ENCODE measurements around the gene HSPA12B. TPM values are rescaled to one million over a fixed set of nuclear protein-coding genes. Genes with fewer than 3 reads are reported as not detected.

The HSPA12B gene
- total and polyA plus RNA-seq, 2 of the 8 experiments (the other 6 are each of a cell fraction or from before 2014, with no cell fraction given), result 2.2 to 4.3 TPM

- 88% methylated on average over 16 of the region's 16 CpGs; no CpG with 5 or more reads in 1 of the 2 experiments for WGBS, 2 experiments (ENCODE audit: extremely low coverage in 1 of 2, insufficient coverage in 1 of 2, insufficient read length in 1 of 2, insufficient replicate concordance in 2 of 2, low coverage in 1 of 2, low lambda C conversion rate in 2 of 2, missing lambda C conversion rate in 1 of 2)
- H2BK12ac ChIP-seq (ENCODE audit: low read depth, low read length), result no peak overlapping the region
- peaks cover 25% of the 10 kb centered on the region for H3K23me2 ChIP-seq (ENCODE audit: low read depth, low read length)
- H3K27me3 ChIP-seq (replicated peaks in 1 of 4; ENCODE audit: control insufficient read depth in 3 of 4, extremely low read depth in 1 of 4, insufficient read depth in 3 of 4, low read length in 3 of 4), result peaks cover 4 to 26% (median 22%) of the 10 kb centered on the region in 4 experiments
- no peak overlapping the region for H2AFZ ChIP-seq (ENCODE audit: low read length)
- no peak overlapping the region for H3K9ac ChIP-seq (replicated peaks in 1 of 4; ENCODE audit: extremely low read depth in 1 of 4, low read depth in 3 of 4, low read length in 3 of 4)
- no peaks in the 10 kb centered on the region; a peak in 1 of 8 replicates for H3K36me3 ChIP-seq (ENCODE audit: control insufficient read depth in 2 of 4, insufficient read depth in 4 of 4, low read length in 3 of 4)
- H3K79me2 ChIP-seq (ENCODE audit: control insufficient read depth in 1 of 2, insufficient read depth in 2 of 2, low read length in 2 of 2), result no peaks in the 10 kb centered on the region
- no peak overlapping the region for H4K8ac ChIP-seq (ENCODE audit: extremely low read depth, insufficient read depth, low read length)
- no peaks in the 10 kb centered on the region for H3K9me3 ChIP-seq (ENCODE audit: insufficient read depth in 2 of 2, low read depth in 1 of 2, low read length in 1 of 2)
- no peak overlapping the region for H3K4me2 ChIP-seq (ENCODE audit: insufficient read depth in 1 of 2, low read depth in 2 of 2, low read length in 2 of 2)
- no peak overlapping the region for H3K18ac ChIP-seq (ENCODE audit: extremely low read depth, low read length)
- FAIRE-seq, result no peak
- H3K56ac ChIP-seq (replicated peaks; ENCODE audit: insufficient read length, low read depth, low read length), result no peak overlapping the region
- 0 out of 2 replicates have a peak overlapping the region, but pooled peaks have one; percentile 10 for H2AK5ac ChIP-seq (ENCODE audit: low read depth, low read length)
- H2BK15ac ChIP-seq (ENCODE audit: low read length), result no peak overlapping the region
- H4K91ac ChIP-seq (replicated peaks; ENCODE audit: insufficient read length, low read length), result no peak overlapping the region
- H4K20me1 ChIP-seq (replicated peaks in 1 of 2; ENCODE audit: control insufficient read depth in 1 of 2, insufficient read depth in 2 of 2, low read length in 2 of 2), result peaks cover 2 to 13% of the 10 kb centered on the region in 2 experiments
- ChIA-PET CTCF (ENCODE audit: partially characterized antibody) (interaction anchor here (0.9 to 18.6 kb wide), 15 partner anchors 14 to 118 kb away, joined by 3 to 308 read pairs (median 12); partner anchors contain the start of genes ADISSP, CENPB, HSPA12B and SIGLEC1), POLR2A (ENCODE audit: partially characterized antibody) (interaction anchor here (0.8 to 1.6 kb wide), 5 partner anchors 9 to 75 kb away, joined by 3 to 6 read pairs (median 3); no protein-coding TSS in a partner anchor)
- no peak overlapping the region for H4K5ac ChIP-seq (ENCODE audit: insufficient read length, low read depth, low read length)
- no peak overlapping the region for H2BK20ac ChIP-seq (ENCODE audit: low read length)
- H3K27ac ChIP-seq (ENCODE audit: low read depth, low read length), result no peak overlapping the region
- no peak for DNase-seq (ENCODE audit: low read depth in 1 of 2, low spot score in 2 of 2)
- peaks cover 0 to 25% (median 8%) of the 10 kb centered on the region in 4 experiments; a peak in 6 of 7 replicates for H3K4me1 ChIP-seq (replicated peaks in 1 of 4; ENCODE audit: control insufficient read depth in 3 of 4, insufficient read depth in 4 of 4, low read length in 3 of 4)
- H3K79me1 ChIP-seq (ENCODE audit: low read depth, low read length), result no peaks in the 10 kb centered on the region
- H3K23ac ChIP-seq (ENCODE audit: insufficient read length), result no peak overlapping the region
- no peak overlapping the region for H2BK5ac ChIP-seq (ENCODE audit: low read depth, low read length)
- no peak overlapping the region for H3K4ac ChIP-seq (replicated peaks; ENCODE audit: insufficient read length, low read depth, low read length)
- H2BK120ac ChIP-seq (replicated peaks; ENCODE audit: low read depth, low read length), result no peak overlapping the region
- no peak overlapping the region for H3K14ac ChIP-seq (ENCODE audit: insufficient read length)
- no peak overlapping the region for H3K4me3 ChIP-seq (ENCODE audit: extremely low read depth in 1 of 4, insufficient read depth in 2 of 4, low read depth in 3 of 4, low read length in 4 of 4)
- TF ChIP-seq EP300 (IDR thresholded peaks at IDR 0.05; ENCODE audit: borderline replicate concordance in 1 of 2, low read depth in 2 of 2, low read length in 2 of 2) (no peak), SIRT6 (IDR thresholded peaks at IDR 0.05; ENCODE audit: low read length) (no peak), ZNF274 (IDR thresholded peaks at IDR 0.05; ENCODE audit: borderline replicate concordance, extremely low read depth, low read length) (no peak), MAFK (IDR thresholded peaks at IDR 0.05; ENCODE audit: low read depth, low read length) (no peak), NRF1 (IDR thresholded peaks at IDR 0.05; ENCODE audit: low read depth, low read length) (no peak), EZH2 (IDR thresholded peaks at IDR 0.05; ENCODE audit: low read depth, low read length, severe bottlenecking) (no peak), SP1 (IDR thresholded peaks at IDR 0.05; ENCODE audit: low read depth, low read length) (no peak)
Observed at GRCh38 chr20:3748073-3748472, 15.6 kb downstream of the HSPA12B start.

All from H1 (cell line).